Stimulated activated CD4-positive, alpha-beta T cell treated with anti-CD3 and anti-CD28 coated beads, Interleukin-4, amount 100 ng/mL, for 24 hours (primary cell): Measurements from ENCODE around the gene VDAC1.
"Not testable (repeated sequence)": the region's sequence is repeated elsewhere in the genome, so short reads cannot be mapped to it uniquely, and the experiment has no call there.

Experiments
- DNase-seq: peaks from one replicate; pipeline ENCODE4 v3.0.0-alpha.2; 2020

The VDAC1 gene

GRCh38 chr5:133994297-133994989 lies 10.3 kb downstream of the VDAC1 start:
- DNase-seq = no peak

- no peak for DNase-seq
Measured at GRCh38 chr5:133993185-133993936, 11.4 kb downstream of the VDAC1 start.

GRCh38 chr5:133992429-133993155 lies 12.2 kb downstream of the VDAC1 start:
- DNase-seq = no peak

GRCh38 chr5:133991171-133991910 lies 13.4 kb downstream of the VDAC1 start:
- DNase-seq = no peak

GRCh38 chr5:133990396-133990795 lies 14.4 kb downstream of the VDAC1 start:
- no peak for DNase-seq

- DNase-seq = no peak
Measured at GRCh38 chr5:133985540-133986180, 19.1 kb downstream of the VDAC1 start.

GRCh38 chr5:133983674-133984073 lies 21.1 kb downstream of the VDAC1 start:
- DNase-seq = no peak

GRCh38 chr5:133981714-133982113 lies 23.1 kb downstream of the VDAC1 start:
- DNase-seq = no peak

- no peak for DNase-seq
Measured at GRCh38 chr5:133980652-133981051, 24.1 kb downstream of the VDAC1 start.

GRCh38 chr5:133978943-133979342 lies 25.8 kb downstream of the VDAC1 start:
- DNase-seq = no peak

GRCh38 chr5:133977858-133978257 lies 26.9 kb downstream of the VDAC1 start:
- DNase-seq = no peak

- no peak for DNase-seq
Measured at GRCh38 chr5:133977161-133977787, 27.5 kb downstream of the VDAC1 start.

GRCh38 chr5:133975546-133975945 lies 29.2 kb downstream of the VDAC1 start:
- DNase-seq = not testable (repeated sequence)

GRCh38 chr5:133974142-133974541 lies 30.6 kb downstream of the VDAC1 start:
- no peak for DNase-seq

- DNase-seq = no peak
Measured at GRCh38 chr5:133970325-133970909, 34.4 kb downstream of the VDAC1 start.

GRCh38 chr5:133969654-133970324 lies 35.0 kb downstream of the VDAC1 start:
- no peak for DNase-seq

GRCh38 chr5:133968204-133968980 lies 36.4 kb downstream of the VDAC1 start, which contains the start of gene C5orf15:
TSS of gene C5orf15 (minus strand) at chr5:133968625. CDS start at chr5:133968584, 41 bp downstream.
- peak; percentile 93 for DNase-seq

GRCh38 chr5:133967698-133968203 lies 37.0 kb downstream of the VDAC1 start:
- DNase-seq = no peak

GRCh38 chr5:133967124-133967523 lies 37.7 kb downstream of the VDAC1 start:
- DNase-seq = no peak

- no peak for DNase-seq
Measured at GRCh38 chr5:133966090-133966489, 38.7 kb downstream of the VDAC1 start.
